ENCODE results near the gene CSTA. TPM values are rescaled to one million over a fixed set of nuclear protein-coding genes. Genes with fewer than 3 reads are reported as not detected.

Gene CSTA
- total RNA-seq, 5 donors from 2014 or later (not counting 1 experiment from before 2014, with no cell fraction given) = not detected

GRCh38 chr3:122298239-122298638 is 26.8 kb upstream of the CSTA start:
- Mint-ChIP-seq H3K27ac (no peak overlapping the region), H3K4me3 (no peak overlapping the region), H3K27me3 (no peaks in the 10 kb centered on the region), H3K36me3 (no peaks in the 10 kb centered on the region), H3K4me1 (peaks cover 0 to 17% (median 15%) of the 10 kb centered on the region in 3 donors), H3K9me3 (peaks cover 0 to 4% (median 0%) of the 10 kb centered on the region in 3 donors)
- Histone ChIP-seq H3K27ac (ENCODE audit: low read length) (no peak overlapping the region), H3K9me3 (no peaks in the 10 kb centered on the region), H3K36me3 (ENCODE audit: control insufficient read depth in 2 of 2, extremely low read depth in 1 of 2, insufficient read depth in 1 of 2, low read length in 1 of 2) (no peaks in the 10 kb centered on the region), H3K4me3 (ENCODE audit: control insufficient read depth in 1 of 2, extremely low read depth in 1 of 2, low read length in 1 of 2) (no peak overlapping the region), H3K4me1 (ENCODE audit: control insufficient read depth in 1 of 2, extremely low read depth in 1 of 2, insufficient read depth in 2 of 2, low read length in 2 of 2) (peaks cover 0 to 7% of the 10 kb centered on the region in 2 experiments), H3K27me3 (replicated peaks in 1 of 2; ENCODE audit: control insufficient read depth in 2 of 2, extremely low read depth in 1 of 2, insufficient read depth in 2 of 2, low read length in 1 of 2) (no peaks in the 10 kb centered on the region)
- no CpG with 5 or more reads among the region's 2 CpGs for WGBS (ENCODE audit: insufficient coverage)
- ATAC-seq (replicated peaks in 1 of 4) (no peak), DNase-seq (peak in 2 of 35 experiments; percentile 3 to 21)
- CTCF ChIA-PET = no interaction called here
- POLR2A ChIA-PET = no interaction called here

- Histone ChIP-seq H3K36me3 (ENCODE audit: control insufficient read depth in 2 of 2, extremely low read depth in 1 of 2, insufficient read depth in 1 of 2, low read length in 1 of 2) (no peaks in the 10 kb centered on the region), H3K27me3 (replicated peaks in 1 of 2; ENCODE audit: control insufficient read depth in 2 of 2, extremely low read depth in 1 of 2, insufficient read depth in 2 of 2, low read length in 1 of 2) (no peaks in the 10 kb centered on the region), H3K4me3 (ENCODE audit: control insufficient read depth in 1 of 2, extremely low read depth in 1 of 2, low read length in 1 of 2) (no peak overlapping the region), H3K27ac (ENCODE audit: low read length) (no peak overlapping the region), H3K4me1 (ENCODE audit: control insufficient read depth in 1 of 2, extremely low read depth in 1 of 2, insufficient read depth in 2 of 2, low read length in 2 of 2) (peaks cover 0 to 7% of the 10 kb centered on the region in 2 experiments), H3K9me3 (no peaks in the 10 kb centered on the region)
- Mint-ChIP-seq H3K27me3 (peaks cover 0 to 4% of the 10 kb centered on the region in 2 donors), H3K27ac (no peak overlapping the region), H3K9me3 (peaks cover 0 to 4% (median 0%) of the 10 kb centered on the region in 3 donors), H3K4me1 (peaks cover 0 to 17% (median 12%) of the 10 kb centered on the region in 3 donors), H3K4me3 (no peak overlapping the region), H3K36me3 (no peaks in the 10 kb centered on the region)
- no peak for ATAC-seq (replicated peaks in 1 of 4)
- POLR2A ChIA-PET = no interaction called here
- DNase-seq = no peak
- CTCF ChIA-PET = interaction anchor here in 1 of 2 donors (0.9 to 2.5 kb wide), 5 partner anchors 8 to 198 kb away, joined by 3 to 45 read pairs (median 3); no protein-coding TSS in a partner anchor
Measured at GRCh38 chr3:122299215-122299614, 25.8 kb upstream of the CSTA start.

- H3K36me3 ChIP-seq (ENCODE audit: control insufficient read depth in 2 of 2, extremely low read depth in 1 of 2, insufficient read depth in 1 of 2, low read length in 1 of 2) = no peaks in the 10 kb centered on the region
- Mint-ChIP-seq H3K27ac (no peak overlapping the region), H3K4me1 (peaks cover 0 to 17% (median 12%) of the 10 kb centered on the region in 3 donors), H3K27me3 (peaks cover 0 to 4% of the 10 kb centered on the region in 2 donors), H3K4me3 (no peak overlapping the region), H3K9me3 (peaks cover 0 to 4% (median 0%) of the 10 kb centered on the region in 3 donors), H3K36me3 (no peaks in the 10 kb centered on the region)
- H3K27ac ChIP-seq (ENCODE audit: low read length) = no peak overlapping the region
- ChIA-PET CTCF (interaction anchor here (0.6 to 2.5 kb wide), 5 partner anchors 14 to 220 kb away, joined by 3 to 45 read pairs (median 3); no protein-coding TSS in a partner anchor), POLR2A (interaction anchor here (0.5 to 1.0 kb wide), 2 partner anchors 109 to 198 kb away, joined by 3 read pairs; no protein-coding TSS in a partner anchor)
- H3K4me3 ChIP-seq (ENCODE audit: control insufficient read depth in 1 of 2, extremely low read depth in 1 of 2, low read length in 1 of 2) = no peak overlapping the region
- ATAC-seq (replicated peaks in 1 of 4) = peak in 1 of 4 experiments; percentile 40
- peaks cover 0 to 7% of the 10 kb centered on the region in 2 experiments for H3K4me1 ChIP-seq (ENCODE audit: control insufficient read depth in 1 of 2, extremely low read depth in 1 of 2, insufficient read depth in 2 of 2, low read length in 2 of 2)
- no peaks in the 10 kb centered on the region for H3K9me3 ChIP-seq
- 87% methylated on average over 10 of the region's 12 CpGs for WGBS (ENCODE audit: insufficient coverage)
- peak in 24 of 35 experiments; percentile 7 to 74 (median 21) for DNase-seq
- H3K27me3 ChIP-seq (replicated peaks in 1 of 2; ENCODE audit: control insufficient read depth in 2 of 2, extremely low read depth in 1 of 2, insufficient read depth in 2 of 2, low read length in 1 of 2) = no peaks in the 10 kb centered on the region
Measured at GRCh38 chr3:122299872-122300460, 25.1 kb upstream of the CSTA start.

GRCh38 chr3:122301063-122301462 is 24.0 kb upstream of the CSTA start:
- no peaks in the 10 kb centered on the region for H3K27me3 ChIP-seq (replicated peaks in 1 of 2; ENCODE audit: control insufficient read depth in 2 of 2, extremely low read depth in 1 of 2, insufficient read depth in 2 of 2, low read length in 1 of 2)
- H3K4me1 Mint-ChIP-seq = peaks cover 0 to 17% (median 12%) of the 10 kb centered on the region in 3 donors
- no peak overlapping the region for H3K27ac ChIP-seq (ENCODE audit: low read length)
- no peaks in the 10 kb centered on the region for H3K4me1 ChIP-seq (ENCODE audit: control insufficient read depth in 1 of 2, extremely low read depth in 1 of 2, insufficient read depth in 2 of 2, low read length in 2 of 2)
- no peak overlapping the region for H3K27ac Mint-ChIP-seq
- H3K36me3 Mint-ChIP-seq = no peaks in the 10 kb centered on the region
- DNase-seq (no peak), ATAC-seq (replicated peaks in 1 of 4) (no peak)
- CTCF ChIA-PET = interaction anchor here in 1 of 2 donors (1.0 to 2.5 kb wide), 3 partner anchors 199 to 201 kb away, joined by 3 to 45 read pairs (median 5); no protein-coding TSS in a partner anchor
- no peak overlapping the region for H3K4me3 ChIP-seq (ENCODE audit: control insufficient read depth in 1 of 2, extremely low read depth in 1 of 2, low read length in 1 of 2)
- no peaks in the 10 kb centered on the region for H3K9me3 ChIP-seq
- no peak overlapping the region for H3K4me3 Mint-ChIP-seq
- POLR2A ChIA-PET = no interaction called here
- H3K9me3 Mint-ChIP-seq = peaks cover 0 to 4% (median 0%) of the 10 kb centered on the region in 3 donors
- H3K36me3 ChIP-seq (ENCODE audit: control insufficient read depth in 2 of 2, extremely low read depth in 1 of 2, insufficient read depth in 1 of 2, low read length in 1 of 2) = no peaks in the 10 kb centered on the region
- H3K27me3 Mint-ChIP-seq = peaks cover 0 to 4% of the 10 kb centered on the region in 2 donors

- H3K4me3 ChIP-seq (ENCODE audit: control insufficient read depth in 1 of 2, extremely low read depth in 1 of 2, low read length in 1 of 2) = no peak overlapping the region
- ATAC-seq (replicated peaks in 1 of 4) = peak in 1 of 4 experiments; percentile 48
Measured at GRCh38 chr3:122305818-122306621, 19.0 kb upstream of the CSTA start.

GRCh38 chr3:122306622-122306953 is 18.5 kb upstream of the CSTA start:
- Histone ChIP-seq H3K27ac (ENCODE audit: low read length) (no peak overlapping the region), H3K4me3 (ENCODE audit: control insufficient read depth in 1 of 2, extremely low read depth in 1 of 2, low read length in 1 of 2) (no peak overlapping the region), H3K9me3 (no peaks in the 10 kb centered on the region), H3K36me3 (ENCODE audit: control insufficient read depth in 2 of 2, extremely low read depth in 1 of 2, insufficient read depth in 1 of 2, low read length in 1 of 2) (no peaks in the 10 kb centered on the region), H3K4me1 (ENCODE audit: control insufficient read depth in 1 of 2, extremely low read depth in 1 of 2, insufficient read depth in 2 of 2, low read length in 2 of 2) (no peaks in the 10 kb centered on the region), H3K27me3 (replicated peaks in 1 of 2; ENCODE audit: control insufficient read depth in 2 of 2, extremely low read depth in 1 of 2, insufficient read depth in 2 of 2, low read length in 1 of 2) (no peaks in the 10 kb centered on the region)
- ChIA-PET POLR2A (no interaction called here), CTCF (interaction anchor here (0.7 to 1.4 kb wide), 5 partner anchors 13 to 760 kb away, joined by 3 to 5 read pairs (median 4); no protein-coding TSS in a partner anchor)
- DNase-seq = no peak
- no peaks in the 10 kb centered on the region for H3K9me3 Mint-ChIP-seq
- H3K4me1 Mint-ChIP-seq = no peaks in the 10 kb centered on the region
- H3K27me3 Mint-ChIP-seq = peaks cover 0 to 6% of the 10 kb centered on the region in 2 donors
- no peak for ATAC-seq (replicated peaks in 1 of 4)
- no peak overlapping the region for H3K4me3 Mint-ChIP-seq
- H3K36me3 Mint-ChIP-seq = no peaks in the 10 kb centered on the region
- H3K27ac Mint-ChIP-seq = no peak overlapping the region
- no CpG with 5 or more reads among the region's 2 CpGs for WGBS (ENCODE audit: insufficient coverage)

More at GRCh38 chr3:122305818-122306621, 19.0 kb upstream of the CSTA start:
- Histone ChIP-seq H3K4me1 (ENCODE audit: control insufficient read depth in 1 of 2, extremely low read depth in 1 of 2, insufficient read depth in 2 of 2, low read length in 2 of 2) (no peaks in the 10 kb centered on the region), H3K27ac (ENCODE audit: low read length) (no peak overlapping the region), H3K9me3 (no peaks in the 10 kb centered on the region), H3K27me3 (replicated peaks in 1 of 2; ENCODE audit: control insufficient read depth in 2 of 2, extremely low read depth in 1 of 2, insufficient read depth in 2 of 2, low read length in 1 of 2) (no peaks in the 10 kb centered on the region), H3K36me3 (ENCODE audit: control insufficient read depth in 2 of 2, extremely low read depth in 1 of 2, insufficient read depth in 1 of 2, low read length in 1 of 2) (no peaks in the 10 kb centered on the region)
- no peaks in the 10 kb centered on the region for H3K4me1 Mint-ChIP-seq
- no peaks in the 10 kb centered on the region for H3K36me3 Mint-ChIP-seq
- DNase-seq = no peak
- H3K27me3 Mint-ChIP-seq = peaks cover 0 to 6% of the 10 kb centered on the region in 2 donors
- CTCF ChIA-PET = interaction anchor here (0.7 to 1.4 kb wide), 4 partner anchors 12 to 204 kb away, joined by 3 to 5 read pairs (median 4); no protein-coding TSS in a partner anchor
- no peaks in the 10 kb centered on the region for H3K9me3 Mint-ChIP-seq
- no peak overlapping the region for H3K4me3 Mint-ChIP-seq
- no peak overlapping the region for H3K27ac Mint-ChIP-seq
- POLR2A ChIA-PET = no interaction called here
- 58% methylated on average over 3 of the region's 3 CpGs for WGBS (ENCODE audit: insufficient coverage)
